Measurements from ENCODE around the gene RERE.

DNA sequence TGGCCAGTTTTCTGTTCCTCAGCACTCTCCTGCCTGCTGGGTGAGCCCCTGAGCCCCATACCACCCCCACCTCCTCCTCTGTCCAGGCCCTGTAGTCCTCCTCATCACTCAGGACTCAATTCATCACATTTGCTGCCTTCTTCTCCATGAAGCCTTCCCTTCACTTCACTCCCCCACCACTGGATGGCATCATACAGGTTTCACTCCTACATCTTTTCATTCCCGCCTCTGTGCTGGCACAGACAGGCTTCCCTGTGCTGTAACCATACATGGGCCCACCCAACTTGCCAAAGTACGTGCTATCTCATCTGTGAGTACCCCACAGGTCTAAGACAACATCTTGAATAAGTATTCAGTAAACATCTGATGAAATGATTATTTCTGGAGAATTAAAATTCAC, 442.6 kb downstream of the RERE start:
- no peak for TF ChIP-seq POLR2AphosphoS5 (IDR thresholded peaks at IDR 0.05; ENCODE audit: borderline replicate concordance, low read depth, low read length)
- no peak for TF ChIP-seq EZH2 (IDR thresholded peaks at IDR 0.05)

Data from SK-N-MC (cell line).